ENCODE measurements around the gene PSMD12.

DNA sequence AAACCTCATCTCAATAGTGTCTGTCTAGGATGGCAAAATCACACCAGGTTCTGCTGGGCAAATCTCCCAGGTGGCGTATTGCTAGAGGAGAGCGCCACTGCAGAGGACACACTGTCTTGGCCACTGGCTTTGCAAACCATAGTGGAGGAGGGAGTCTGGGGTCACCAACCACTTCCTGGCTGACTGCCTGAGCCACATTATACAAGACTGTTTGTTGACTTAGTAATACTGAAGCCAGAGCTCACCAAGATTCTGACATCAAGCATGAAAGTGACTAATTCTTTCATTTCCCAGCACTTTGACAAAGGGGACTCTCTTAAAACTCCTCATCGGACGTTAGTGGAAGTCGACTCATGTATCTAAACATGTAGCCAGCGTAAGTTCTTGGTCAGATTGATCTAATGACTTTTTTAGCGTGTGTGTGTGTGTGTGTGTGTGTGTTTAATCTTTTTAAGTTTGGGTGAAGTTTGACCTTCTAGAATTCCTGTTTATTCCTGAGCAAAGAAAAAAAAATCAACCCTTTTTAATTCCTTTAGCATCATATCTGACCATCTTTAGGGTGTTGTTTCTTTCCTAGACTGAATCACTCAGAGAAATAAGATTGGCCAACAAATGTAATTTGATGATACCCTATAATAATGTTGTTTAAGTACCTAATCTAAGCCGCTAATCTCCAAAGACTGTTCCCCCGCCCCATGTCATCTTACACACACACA lies 24.4 kb upstream of the PSMD12 start:
- TF ChIP-seq, protein P1, sequence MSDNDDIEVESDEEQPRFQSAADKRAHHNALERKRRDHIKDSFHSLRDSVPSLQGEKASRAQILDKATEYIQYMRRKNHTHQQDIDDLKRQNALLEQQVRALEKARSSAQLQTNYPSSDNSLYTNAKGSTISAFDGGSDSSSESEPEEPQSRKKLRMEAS (IDR thresholded peaks at IDR 0.05; ENCODE audit: insufficient read depth, insufficient read length), result no peak
- TF ChIP-seq, protein P2, sequence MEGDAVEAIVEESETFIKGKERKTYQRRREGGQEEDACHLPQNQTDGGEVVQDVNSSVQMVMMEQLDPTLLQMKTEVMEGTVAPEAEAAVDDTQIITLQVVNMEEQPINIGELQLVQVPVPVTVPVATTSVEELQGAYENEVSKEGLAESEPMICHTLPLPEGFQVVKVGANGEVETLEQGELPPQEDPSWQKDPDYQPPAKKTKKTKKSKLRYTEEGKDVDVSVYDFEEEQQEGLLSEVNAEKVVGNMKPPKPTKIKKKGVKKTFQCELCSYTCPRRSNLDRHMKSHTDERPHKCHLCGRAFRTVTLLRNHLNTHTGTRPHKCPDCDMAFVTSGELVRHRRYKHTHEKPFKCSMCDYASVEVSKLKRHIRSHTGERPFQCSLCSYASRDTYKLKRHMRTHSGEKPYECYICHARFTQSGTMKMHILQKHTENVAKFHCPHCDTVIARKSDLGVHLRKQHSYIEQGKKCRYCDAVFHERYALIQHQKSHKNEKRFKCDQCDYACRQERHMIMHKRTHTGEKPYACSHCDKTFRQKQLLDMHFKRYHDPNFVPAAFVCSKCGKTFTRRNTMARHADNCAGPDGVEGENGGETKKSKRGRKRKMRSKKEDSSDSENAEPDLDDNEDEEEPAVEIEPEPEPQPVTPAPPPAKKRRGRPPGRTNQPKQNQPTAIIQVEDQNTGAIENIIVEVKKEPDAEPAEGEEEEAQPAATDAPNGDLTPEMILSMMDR (IDR thresholded peaks at IDR 0.05; ENCODE audit: extremely low read depth in 1 of 2, insufficient read depth in 1 of 2, low read depth in 1 of 2, low read length in 2 of 2), result no peak
- TF ChIP-seq POLR2AphosphoS5 (IDR thresholded peaks at IDR 0.05; ENCODE audit: insufficient read depth, low read depth, low read length) (peak; percentile 72), EZH2 (IDR thresholded peaks at IDR 0.05; ENCODE audit: borderline replicate concordance, low read depth, low read length, severe bottlenecking) (no peak), POLR2A (IDR thresholded peaks at IDR 0.05; ENCODE audit: low read depth, low read length) (no peak), JUN (IDR thresholded peaks at IDR 0.05; ENCODE audit: borderline replicate concordance, insufficient read depth, insufficient read length, low read depth) (peak; percentile 64)
